H7 (cell line): Measurements from ENCODE around the gene TMPRSS9. TPM values are rescaled to one million over a fixed set of nuclear protein-coding genes. Genes with fewer than 3 reads are reported as not detected.
"Not testable (repeated sequence)": the region's sequence is repeated elsewhere in the genome, so short reads cannot be mapped to it uniquely, and the experiment has no call there.

Experiments
- DNase-seq: peaks from one replicate; pipeline ENCODE4 v3.0.0; 2012
- H3K27me3 ChIP-seq: 2 replicates; pipeline ENCODE4 v1.6.0; 2011; ENCODE audit warnings: mild to moderate bottlenecking, low read length; ENCODE audit not compliant: control insufficient read depth, insufficient read depth
- H3K36me3 ChIP-seq: replicated peaks from 2 replicates; pipeline ENCODE4 v1.5.1; 2011; ENCODE audit warnings: low read length; ENCODE audit not compliant: control insufficient read depth, insufficient read depth
- H3K4me3 ChIP-seq: 2 replicates; pipeline ENCODE4 v1.5.1; 2011; ENCODE audit warnings: low read depth, mild to moderate bottlenecking, control low read depth, low read length, moderate library complexity; ENCODE audit not compliant: insufficient read depth
- total RNA-seq: library from RNA; depleted of rRNA; stranded (reverse); fragments of >200 nt; shearing (Covaris generic); gene quantifications from 2 replicates; pipeline ENCODE4 v1.2.3, GENCODE V29; 2014

TMPRSS9 gene
- total RNA-seq, 1 experiment from 2014 or later: not detected

- Histone ChIP-seq H3K36me3 (peaks cover 1% of the 10 kb centered on the region; the same call in 1 of the 2 replicates), H3K27me3 (no peaks in the 10 kb centered on the region), H3K4me3 (no peak overlapping the region)
- DNase-seq: peak; percentile 73
Observed at GRCh38 chr19:2343289-2343982, 16.6 kb upstream of the TMPRSS9 start.

GRCh38 chr19:2344381-2344870, 15.6 kb upstream of the TMPRSS9 start:
- DNase-seq: no peak
- H3K4me3 ChIP-seq: no peak overlapping the region
- no peaks in the 10 kb centered on the region for H3K27me3 ChIP-seq
- peaks cover 3% of the 10 kb centered on the region for H3K36me3 ChIP-seq

GRCh38 chr19:2345076-2345475, 15.0 kb upstream of the TMPRSS9 start:
- Histone ChIP-seq H3K27me3 (no peaks in the 10 kb centered on the region), H3K4me3 (no peak overlapping the region), H3K36me3 (peaks cover 3% of the 10 kb centered on the region)
- no peak for DNase-seq

- Histone ChIP-seq H3K27me3 (no peaks in the 10 kb centered on the region), H3K36me3 (peaks cover 3% of the 10 kb centered on the region), H3K4me3 (no peak overlapping the region)
- peak; percentile 80 for DNase-seq
Observed at GRCh38 chr19:2345794-2346663, 14.0 kb upstream of the TMPRSS9 start.

GRCh38 chr19:2349818-2350217, 10.2 kb upstream of the TMPRSS9 start:
- not testable (repeated sequence) for H3K36me3 ChIP-seq, DNase-seq, H3K4me3 ChIP-seq, H3K27me3 ChIP-seq

- Histone ChIP-seq H3K27me3 (no peaks in the 10 kb centered on the region), H3K36me3 (peaks cover 3% of the 10 kb centered on the region; the same call in 1 of the 2 replicates), H3K4me3 (no peak overlapping the region)
- DNase-seq: no peak
Observed at GRCh38 chr19:2350656-2351055, 9.4 kb upstream of the TMPRSS9 start.

GRCh38 chr19:2351591-2351990, 8.5 kb upstream of the TMPRSS9 start:
- no peaks in the 10 kb centered on the region for H3K27me3 ChIP-seq

GRCh38 chr19:2352121-2352520, 7.9 kb upstream of the TMPRSS9 start:
- Histone ChIP-seq H3K4me3 (no peak overlapping the region), H3K36me3 (peaks cover 2% of the 10 kb centered on the region; the same call in 1 of the 2 replicates), H3K27me3 (no peaks in the 10 kb centered on the region)
- DNase-seq: no peak

More at GRCh38 chr19:2351591-2351990, 8.5 kb upstream of the TMPRSS9 start:
- peaks cover 3% of the 10 kb centered on the region; the same call in 1 of the 2 replicates for H3K36me3 ChIP-seq
- DNase-seq: no peak
- no peak overlapping the region for H3K4me3 ChIP-seq

- no peak overlapping the region for H3K4me3 ChIP-seq
- H3K36me3 ChIP-seq: peaks cover 2% of the 10 kb centered on the region; the same call in 1 of the 2 replicates
- no peaks in the 10 kb centered on the region for H3K27me3 ChIP-seq
- peak; percentile 47 for DNase-seq
Observed at GRCh38 chr19:2353159-2353886, 6.7 kb upstream of the TMPRSS9 start.

- Histone ChIP-seq H3K36me3 (no peaks in the 10 kb centered on the region; the same call in 1 of the 2 replicates), H3K4me3 (no peak overlapping the region), H3K27me3 (peaks cover 1% of the 10 kb centered on the region; the same call in 1 of the 2 replicates)
- DNase-seq: peak; percentile 67
Observed at GRCh38 chr19:2353887-2354592, 6.0 kb upstream of the TMPRSS9 start.

GRCh38 chr19:2354670-2355069, 5.4 kb upstream of the TMPRSS9 start:
- H3K36me3 ChIP-seq: no peaks in the 10 kb centered on the region; the same call in 1 of the 2 replicates
- H3K4me3 ChIP-seq: no peak overlapping the region
- peaks cover 1% of the 10 kb centered on the region; the same call in 1 of the 2 replicates for H3K27me3 ChIP-seq
- DNase-seq: peak; percentile 48

- H3K36me3 ChIP-seq: no peaks in the 10 kb centered on the region; the same call in 1 of the 2 replicates
Observed at GRCh38 chr19:2355168-2356035, 4.7 kb upstream of the TMPRSS9 start.

More at GRCh38 chr19:2355168-2356035, 4.7 kb upstream of the TMPRSS9 start:
- peaks cover 2% of the 10 kb centered on the region; the same call in 1 of the 2 replicates for H3K27me3 ChIP-seq
- H3K4me3 ChIP-seq: no peak overlapping the region
- peak; percentile 32 for DNase-seq
